Peyer's patch (tissue), 4 donors: ENCODE data around the gene FHOD3.

ENCODE experiments used
- POLR2A ChIP-seq, 2 donors: fragments of 450-650 bp; IDR thresholded peaks; one replicate each; pipeline ENCODE4 v1.5.1; 2017; ENCODE audit warnings: antibody characterized with exemption in 2 of 2, mild to moderate bottlenecking in 2 of 2, moderate library complexity in 2 of 2
- TF ChIP-seq, protein P1 (sequence below), 6 experiments: fragments of 450-650 bp in 4 of 6; fragments of 200-600 bp in 2 of 6; sonication (generic) in 1 of 6; IDR thresholded peaks; one replicate each; pipeline ENCODE4 v1.5.1; 2017 to 2019; ENCODE audit warnings: antibody characterized with exemption in 6 of 6, mild to moderate bottlenecking in 3 of 6, moderate library complexity in 1 of 6

DNA sequence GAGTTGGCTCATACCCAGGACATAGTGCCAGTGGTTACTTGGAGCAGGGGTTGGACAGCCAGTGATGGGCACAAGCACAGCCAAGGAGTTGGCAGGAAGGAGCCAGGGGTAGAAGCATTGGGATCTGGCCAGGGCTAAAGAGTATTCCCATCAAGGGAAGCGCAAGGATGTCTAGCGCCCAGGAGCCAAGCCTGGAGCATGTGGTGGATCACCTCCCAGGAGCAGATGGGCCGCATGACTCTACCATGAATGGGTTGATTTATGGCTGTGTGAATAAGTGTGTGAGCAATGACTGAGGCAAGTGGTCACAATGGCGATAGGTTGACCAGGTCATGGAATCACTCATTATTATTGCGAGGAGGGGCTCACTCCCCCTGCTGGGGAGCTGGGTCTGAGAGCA is 111.1 kb downstream of the FHOD3 start:
- TF ChIP-seq, protein P1, sequence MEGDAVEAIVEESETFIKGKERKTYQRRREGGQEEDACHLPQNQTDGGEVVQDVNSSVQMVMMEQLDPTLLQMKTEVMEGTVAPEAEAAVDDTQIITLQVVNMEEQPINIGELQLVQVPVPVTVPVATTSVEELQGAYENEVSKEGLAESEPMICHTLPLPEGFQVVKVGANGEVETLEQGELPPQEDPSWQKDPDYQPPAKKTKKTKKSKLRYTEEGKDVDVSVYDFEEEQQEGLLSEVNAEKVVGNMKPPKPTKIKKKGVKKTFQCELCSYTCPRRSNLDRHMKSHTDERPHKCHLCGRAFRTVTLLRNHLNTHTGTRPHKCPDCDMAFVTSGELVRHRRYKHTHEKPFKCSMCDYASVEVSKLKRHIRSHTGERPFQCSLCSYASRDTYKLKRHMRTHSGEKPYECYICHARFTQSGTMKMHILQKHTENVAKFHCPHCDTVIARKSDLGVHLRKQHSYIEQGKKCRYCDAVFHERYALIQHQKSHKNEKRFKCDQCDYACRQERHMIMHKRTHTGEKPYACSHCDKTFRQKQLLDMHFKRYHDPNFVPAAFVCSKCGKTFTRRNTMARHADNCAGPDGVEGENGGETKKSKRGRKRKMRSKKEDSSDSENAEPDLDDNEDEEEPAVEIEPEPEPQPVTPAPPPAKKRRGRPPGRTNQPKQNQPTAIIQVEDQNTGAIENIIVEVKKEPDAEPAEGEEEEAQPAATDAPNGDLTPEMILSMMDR (IDR thresholded peaks at IDR 0.05): no peak
- no peak for TF ChIP-seq POLR2A (IDR thresholded peaks at IDR 0.05)
